Tongue (tissue), 2 donors: Measurements from ENCODE around the gene HACE1. TPM values are rescaled to one million over a fixed set of nuclear protein-coding genes. Genes with fewer than 3 reads are reported as not detected.
A peak's percentile ranks its signal among the peaks of the same experiment; 100 is the strongest.
"Not testable (repeated sequence)": the region's sequence is repeated elsewhere in the genome, so short reads cannot be mapped to it uniquely, and the experiment has no call there.

Experiments
- DNase-seq: peaks from one replicate; pipeline ENCODE4 v3.0.0-alpha.2; 2015
- total RNA-seq: library from RNA; depleted of rRNA; stranded (reverse); fragments of >200 nt; gene quantifications from one replicate; pipeline ENCODE4 v1.2.3, GENCODE V29; 2014

Gene HACE1
- 28.8 TPM for total RNA-seq

DNA sequence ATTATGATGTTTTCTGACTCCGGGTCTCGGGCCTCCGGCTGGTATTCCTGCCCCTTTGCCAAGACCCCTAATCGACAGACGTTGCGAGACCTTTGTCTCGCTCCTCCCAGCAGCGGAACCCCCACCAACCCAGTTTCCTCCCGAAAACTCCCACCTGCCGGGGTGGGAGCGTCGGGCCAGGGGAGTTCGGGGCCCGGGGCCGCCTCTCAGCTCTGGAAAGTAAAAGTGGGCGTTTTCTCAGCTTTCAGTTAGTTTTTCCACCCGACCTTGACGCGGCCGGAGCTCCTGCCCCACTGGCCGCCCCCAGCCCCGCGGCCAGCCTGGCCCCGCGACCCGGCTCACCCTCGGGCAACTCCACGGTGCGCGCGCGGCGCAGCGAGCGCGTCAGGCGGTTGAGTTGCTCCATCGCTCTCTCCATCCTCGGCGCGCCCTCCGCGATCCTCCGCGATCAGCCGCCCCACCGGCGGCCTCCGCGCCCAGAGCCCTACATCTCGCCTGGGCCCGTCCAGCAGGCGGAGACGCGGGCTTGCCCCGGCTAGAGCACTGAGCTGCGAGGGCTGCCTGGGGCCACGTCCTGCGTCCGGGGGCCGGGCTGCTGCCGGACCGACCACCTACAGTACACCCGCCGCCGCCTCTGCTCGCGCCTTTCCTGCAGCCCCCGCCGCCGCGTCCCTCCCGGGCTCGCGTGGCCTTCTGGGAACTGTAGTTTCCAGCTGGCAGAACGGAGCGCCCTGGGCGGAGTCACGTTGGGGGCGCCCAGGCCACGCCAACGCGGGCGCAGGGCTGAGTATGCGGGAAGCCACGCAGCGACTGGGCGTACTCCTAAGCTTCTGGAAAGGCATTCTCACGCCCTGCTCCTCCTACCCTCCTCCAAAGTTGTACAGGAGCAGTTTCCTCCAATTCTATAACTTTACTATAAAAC is at the start of gene HACE1:
Gene HACE1 (minus strand): TSS at position 695 of the 922 bp plus-strand sequence. CDS start 277 bp downstream, at position 418.
- peak; percentile 96 for DNase-seq

- no peak for DNase-seq
Observed at GRCh38 chr6:104908888-104909525, 49.3 kb upstream of the HACE1 start.

- DNase-seq, result no peak
Observed at GRCh38 chr6:104908031-104908887, 48.5 kb upstream of the HACE1 start.

GRCh38 chr6:104898893-104899292 is 39.2 kb upstream of the HACE1 start:
- DNase-seq, result not testable (repeated sequence)

- no peak for DNase-seq
Observed at GRCh38 chr6:104896914-104897313, 37.2 kb upstream of the HACE1 start.

- no peak for DNase-seq
Observed at GRCh38 chr6:104888066-104888465, 28.3 kb upstream of the HACE1 start.

- peak; percentile 76 for DNase-seq
Observed at GRCh38 chr6:104887350-104887749, 27.6 kb upstream of the HACE1 start.

GRCh38 chr6:104885518-104886043 is 25.9 kb upstream of the HACE1 start:
- no peak for DNase-seq

- no peak for DNase-seq
Observed at GRCh38 chr6:104884867-104885517, 25.3 kb upstream of the HACE1 start.

- DNase-seq, result no peak
Observed at GRCh38 chr6:104881964-104882668, 22.4 kb upstream of the HACE1 start.

GRCh38 chr6:104862456-104862855 is 2.7 kb upstream of the HACE1 start:
- no peak for DNase-seq

DNA sequence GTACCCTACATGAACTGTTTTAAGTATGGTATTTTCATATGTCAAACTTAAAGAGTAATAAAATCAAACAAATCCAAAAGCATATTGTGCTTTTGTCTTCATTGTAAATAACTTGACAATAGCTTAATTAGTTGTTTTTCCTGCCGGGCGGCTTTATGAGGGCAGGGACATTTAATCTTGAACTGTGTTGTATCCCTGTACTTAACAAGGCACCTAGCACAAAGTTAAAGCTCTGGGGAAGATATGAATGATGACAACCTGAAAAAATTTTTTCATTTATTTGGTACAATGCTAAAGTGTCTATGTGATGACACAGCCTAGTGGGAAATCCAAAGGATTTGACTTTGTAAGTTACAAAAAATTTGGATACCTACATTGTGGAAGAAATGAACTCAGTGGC is 502 bp upstream of the HACE1 start:
- DNase-seq, result peak; percentile 25

DNA sequence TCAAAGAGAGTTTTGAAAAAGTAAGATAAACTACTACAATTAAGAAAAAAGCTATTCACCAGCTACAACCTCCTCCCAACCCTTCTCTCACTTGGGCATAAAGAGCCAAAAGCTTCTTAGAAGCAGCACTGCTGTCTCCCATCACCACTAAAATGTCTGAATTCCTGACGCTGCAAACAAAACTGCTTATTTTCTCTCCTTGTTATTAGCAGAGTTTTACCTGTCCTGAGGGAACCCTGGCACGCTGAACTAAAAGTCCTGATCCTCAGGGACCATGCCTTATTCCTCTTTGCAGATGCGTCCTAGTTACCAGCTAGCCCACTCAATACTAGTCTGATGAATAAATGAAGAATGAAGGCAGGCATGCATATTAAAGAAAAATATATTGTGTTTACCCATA is 1.1 kb downstream of the HACE1 start:
- peak; percentile 9 for DNase-seq

- DNase-seq, result no peak
Observed at GRCh38 chr6:104855507-104855906, 4.2 kb downstream of the HACE1 start.

DNA sequence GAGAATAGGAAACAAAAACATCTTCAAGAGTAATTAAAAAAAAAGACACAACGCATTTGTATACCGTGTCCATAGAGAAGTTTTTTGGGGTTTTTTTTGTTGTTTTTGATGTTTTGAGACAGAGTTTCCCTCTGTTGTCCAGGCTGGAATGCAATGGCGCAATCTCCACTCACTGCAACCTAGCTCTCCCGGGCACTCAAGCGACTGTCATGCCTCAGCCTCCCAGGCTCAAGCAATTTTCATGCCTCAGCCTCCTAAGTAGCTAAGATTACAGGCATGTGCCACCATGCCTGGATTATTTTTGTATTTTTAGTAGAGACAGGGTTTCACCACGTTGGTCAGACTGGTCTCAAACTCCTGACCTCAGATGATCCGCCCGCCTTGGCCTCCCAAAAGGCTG is 12.0 kb downstream of the HACE1 start:
- not testable (repeated sequence) for DNase-seq

DNA sequence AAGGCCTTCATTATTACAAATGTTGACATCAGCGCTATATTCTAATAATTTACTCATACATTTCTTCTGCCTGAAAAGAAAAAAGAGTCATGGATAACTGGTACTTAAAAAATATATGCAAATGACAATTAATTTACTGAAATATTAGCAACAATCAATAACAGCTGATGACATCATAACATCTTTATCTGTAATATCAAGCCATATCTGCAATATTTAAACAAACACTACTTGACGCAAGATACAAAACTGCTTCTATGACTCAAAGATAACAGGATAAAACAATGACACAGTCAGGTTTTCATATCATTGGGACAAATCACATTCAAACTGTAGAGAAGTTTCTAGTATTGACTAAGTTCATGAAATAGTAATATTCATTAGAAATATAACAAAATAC is 16.5 kb downstream of the HACE1 start:
- no peak for DNase-seq

DNA sequence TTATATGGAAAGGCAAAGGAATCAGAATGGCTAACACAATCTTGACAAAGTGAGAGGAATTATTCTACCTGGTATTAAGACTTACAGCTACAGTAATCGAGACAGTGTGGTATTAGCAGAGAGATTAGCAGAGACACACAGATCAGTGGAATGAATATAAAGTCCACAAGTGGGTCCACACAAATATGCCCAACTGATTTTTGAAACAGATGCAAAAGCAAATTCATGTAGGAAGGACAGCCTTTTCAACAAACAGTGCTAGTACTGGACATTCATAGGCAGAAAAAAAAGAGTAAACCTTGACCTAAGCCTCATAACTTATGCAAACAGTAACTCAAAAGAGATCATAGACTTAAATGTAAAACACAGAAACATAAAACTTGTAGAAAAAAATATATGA is 22.6 kb downstream of the HACE1 start:
- no peak for DNase-seq

DNA sequence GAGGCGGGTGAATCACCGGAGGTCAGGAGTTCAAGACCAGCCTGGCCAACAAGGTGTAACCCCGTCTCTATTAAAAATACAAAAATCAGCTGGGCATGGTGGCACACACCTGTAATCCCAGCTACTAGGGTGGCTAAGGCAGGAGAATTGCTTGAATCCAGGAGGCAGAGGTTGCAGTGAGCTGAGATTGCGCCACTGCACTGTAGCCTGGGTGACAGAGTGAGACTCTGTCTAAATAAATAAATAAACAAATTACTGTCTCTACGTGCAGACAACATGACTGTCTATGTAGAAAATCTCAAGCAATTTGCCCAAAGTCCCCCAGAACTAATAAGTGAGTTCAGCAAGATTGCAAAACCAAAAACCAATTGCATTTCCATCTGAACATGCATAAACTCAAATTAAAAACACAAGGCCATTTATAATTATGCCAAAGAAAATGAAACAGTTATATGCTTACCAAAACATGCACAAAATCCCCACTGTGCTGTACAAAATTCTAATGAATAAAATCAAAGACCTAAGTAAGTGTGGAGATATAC is 23.2 kb downstream of the HACE1 start:
- not testable (repeated sequence) for DNase-seq

- no peak for DNase-seq
Observed at GRCh38 chr6:104835782-104836181, 23.9 kb downstream of the HACE1 start.

GRCh38 chr6:104829183-104829958 is 30.3 kb downstream of the HACE1 start:
- no peak for DNase-seq
